Measurements from ENCODE around the gene KCNC2. TPM values are rescaled to one million over a fixed set of nuclear protein-coding genes. Genes with fewer than 3 reads are reported as not detected.

The KCNC2 gene
- total RNA-seq, 2 donors from 2014 or later = 0.26 TPM; not detected in 1

GRCh38 chr12:74999474-74999873, 210.2 kb downstream of the KCNC2 start:
- Histone ChIP-seq H3K4me1 (no peaks in the 10 kb centered on the region), H3K27ac (no peak overlapping the region), H3K4me3 (no peak overlapping the region), H3K27me3 (no peaks in the 10 kb centered on the region), H3K36me3 (replicated peaks in 1 of 2; ENCODE audit: insufficient read depth in 1 of 2, low read depth in 2 of 2) (no peaks in the 10 kb centered on the region), H3K9me3 (no peaks in the 10 kb centered on the region)
- ATAC-seq (no peak), DNase-seq (no peak)
- WGBS, 2 donors = 50 to 67% methylated on average over 3 of the region's 3 CpGs
- intact Hi-C loops (cut with DNase I) = no loop called here
- TF ChIP-seq, protein P1, sequence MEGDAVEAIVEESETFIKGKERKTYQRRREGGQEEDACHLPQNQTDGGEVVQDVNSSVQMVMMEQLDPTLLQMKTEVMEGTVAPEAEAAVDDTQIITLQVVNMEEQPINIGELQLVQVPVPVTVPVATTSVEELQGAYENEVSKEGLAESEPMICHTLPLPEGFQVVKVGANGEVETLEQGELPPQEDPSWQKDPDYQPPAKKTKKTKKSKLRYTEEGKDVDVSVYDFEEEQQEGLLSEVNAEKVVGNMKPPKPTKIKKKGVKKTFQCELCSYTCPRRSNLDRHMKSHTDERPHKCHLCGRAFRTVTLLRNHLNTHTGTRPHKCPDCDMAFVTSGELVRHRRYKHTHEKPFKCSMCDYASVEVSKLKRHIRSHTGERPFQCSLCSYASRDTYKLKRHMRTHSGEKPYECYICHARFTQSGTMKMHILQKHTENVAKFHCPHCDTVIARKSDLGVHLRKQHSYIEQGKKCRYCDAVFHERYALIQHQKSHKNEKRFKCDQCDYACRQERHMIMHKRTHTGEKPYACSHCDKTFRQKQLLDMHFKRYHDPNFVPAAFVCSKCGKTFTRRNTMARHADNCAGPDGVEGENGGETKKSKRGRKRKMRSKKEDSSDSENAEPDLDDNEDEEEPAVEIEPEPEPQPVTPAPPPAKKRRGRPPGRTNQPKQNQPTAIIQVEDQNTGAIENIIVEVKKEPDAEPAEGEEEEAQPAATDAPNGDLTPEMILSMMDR (IDR thresholded peaks at IDR 0.05) = no peak

Other genes starting within 250 kb of the KCNC2 start
- gene CAPS2, start 120.5 kb upstream of the KCNC2 start, total RNA-seq = 10 to 100 TPM in 1 of 2 donors, 1 to 10 TPM in 1; 3.6 to 16.9 TPM
- gene GLIPR1L1, start 124.8 kb upstream of the KCNC2 start, total RNA-seq = not detected
- 1 to 10 TPM in 1 of 2 donors, not detected in 1; 1.6 TPM for gene GLIPR1L2, start 181.2 kb upstream of the KCNC2 start, total RNA-seq